Panc1 (cell line): Measurements from ENCODE around the gene MRPS23. TPM values are rescaled to one million over a fixed set of nuclear protein-coding genes. Genes with fewer than 3 reads are reported as not detected.

Experiments used
- ATAC-seq: fragments of 200-7000 bp; cut with Tn5 transposase; 2 replicates; pipeline ENCODE4 v1.9.1; 2020; ENCODE audit warnings: mild to moderate bottlenecking, moderate library complexity
- BruUV-seq: library from RNA; stranded (reverse); fragments of 400-500 nt; replicated peaks from 2 replicates; lab custom pipeline; 2021; lab: Mats Ljungman, UMichigan
- CTCF ChIA-PET: fragments of 300-600 bp; sonication (Branson Sonifier 250); formaldehyde crosslinking; loops from one replicate; lab custom pipeline; 2022; ENCODE audit warnings: antibody characterized with exemption; lab: Charles Lee
- POLR2A ChIA-PET: fragments of 300-600 bp; sonication (Branson Sonifier 250); formaldehyde crosslinking; loops from one replicate; lab custom pipeline; 2022; ENCODE audit warnings: antibody characterized with exemption; lab: Charles Lee
- DNase-seq: peaks from one replicate; pipeline ENCODE4 v3.0.0-alpha.2; 2010; ENCODE audit warnings: low read depth, low spot score
- H3K27ac ChIP-seq: 2 replicates; pipeline ENCODE4 v1.5.1; 2011; ENCODE audit warnings: mild to moderate bottlenecking, low read length, inconsistent platforms
- H3K27me3 ChIP-seq: fragments of 200-500 bp; sonication (Bioruptor generic); 2 replicates; pipeline ENCODE4 v1.6.0; 2014; ENCODE audit warnings: low read length, inconsistent platforms; ENCODE audit not compliant: control insufficient read depth, insufficient read depth
- H3K36me3 ChIP-seq: fragments of 200-500 bp; sonication (Bioruptor generic); 2 replicates; pipeline ENCODE4 v1.5.1; 2014; ENCODE audit warnings: inconsistent platforms, mild to moderate bottlenecking, low read length, moderate library complexity; ENCODE audit not compliant: control insufficient read depth, insufficient read depth
- H3K4me1 ChIP-seq: 2 replicates; pipeline ENCODE4 v1.5.1; 2011; ENCODE audit warnings: inconsistent platforms, mild to moderate bottlenecking, low read length, moderate library complexity; ENCODE audit not compliant: control insufficient read depth, insufficient read depth
- H3K4me3 ChIP-seq, 2 experiments: 2 replicates each; pipeline ENCODE4 v1.5.1; 2011 to 2012; ENCODE audit warnings: low read depth in 2 of 2, low read length in 2 of 2, mild to moderate bottlenecking in 2 of 2, inconsistent platforms in 1 of 2, moderate library complexity in 1 of 2
- H3K9me3 ChIP-seq: fragments of 200-500 bp; sonication (Bioruptor generic); 2 replicates; pipeline ENCODE4 v1.5.1; 2014; ENCODE audit warnings: low read depth, mild to moderate bottlenecking, inconsistent platforms, low read length, moderate library complexity; ENCODE audit not compliant: control insufficient read depth, insufficient read depth
- POLR2AphosphoS5 ChIP-seq: IDR thresholded peaks from 2 replicates; pipeline ENCODE4 v1.6.1; 2012; ENCODE audit warnings: mild to moderate bottlenecking, low read depth, low read length, moderate library complexity
- SIN3A ChIP-seq: IDR thresholded peaks from 2 replicates; pipeline ENCODE4 v1.6.1; 2012; ENCODE audit warnings: low read depth, mild to moderate bottlenecking, low read length, moderate library complexity, borderline replicate concordance; ENCODE audit not compliant: insufficient read depth
- TCF7L2 ChIP-seq: IDR thresholded peaks from 2 replicates; pipeline ENCODE4 v1.6.1; 2011; ENCODE audit warnings: mild to moderate bottlenecking, low read depth, low read length, inconsistent platforms
- in situ Hi-C: cut with HindIII; loops from 2 replicates; pipeline ENCODE4 v1.10.0; 2016; ENCODE audit warnings: low sequenced_read_pairs, low pct_unique_long_range_greater_than_20kb
- intact Hi-C: fragments of 100-400 bp; cut with micrococcal nuclease; formaldehyde crosslinking; loops from one replicate; pipeline ENCODE4 v1.10.0; 2022; ENCODE audit not compliant: unreplicated experiment
- total RNA-seq: library from RNA; stranded (reverse); gene quantifications from one replicate; pipeline ENCODE4 v1.2.1, GENCODE V29; 2021; ENCODE audit not compliant: unreplicated experiment
- TF ChIP-seq, protein P1 (sequence below), 2 experiments: IDR thresholded peaks; 2 replicates each; pipeline ENCODE4 v1.6.1; 2011 to 2012; ENCODE audit warnings: low read depth in 2 of 2, control low read depth in 1 of 2, low read length in 1 of 2, mild to moderate bottlenecking in 1 of 2, moderate library complexity in 1 of 2; ENCODE audit not compliant: insufficient read depth in 1 of 2
- TF ChIP-seq, protein P2 (sequence below): fragments of 450-650 bp; IDR thresholded peaks from 2 replicates; pipeline ENCODE4 v1.5.1; 2017; ENCODE audit warnings: mild to moderate bottlenecking

Gene MRPS23
- total RNA-seq, 1 experiment from 2014 or later: 85.4 TPM

DNA sequence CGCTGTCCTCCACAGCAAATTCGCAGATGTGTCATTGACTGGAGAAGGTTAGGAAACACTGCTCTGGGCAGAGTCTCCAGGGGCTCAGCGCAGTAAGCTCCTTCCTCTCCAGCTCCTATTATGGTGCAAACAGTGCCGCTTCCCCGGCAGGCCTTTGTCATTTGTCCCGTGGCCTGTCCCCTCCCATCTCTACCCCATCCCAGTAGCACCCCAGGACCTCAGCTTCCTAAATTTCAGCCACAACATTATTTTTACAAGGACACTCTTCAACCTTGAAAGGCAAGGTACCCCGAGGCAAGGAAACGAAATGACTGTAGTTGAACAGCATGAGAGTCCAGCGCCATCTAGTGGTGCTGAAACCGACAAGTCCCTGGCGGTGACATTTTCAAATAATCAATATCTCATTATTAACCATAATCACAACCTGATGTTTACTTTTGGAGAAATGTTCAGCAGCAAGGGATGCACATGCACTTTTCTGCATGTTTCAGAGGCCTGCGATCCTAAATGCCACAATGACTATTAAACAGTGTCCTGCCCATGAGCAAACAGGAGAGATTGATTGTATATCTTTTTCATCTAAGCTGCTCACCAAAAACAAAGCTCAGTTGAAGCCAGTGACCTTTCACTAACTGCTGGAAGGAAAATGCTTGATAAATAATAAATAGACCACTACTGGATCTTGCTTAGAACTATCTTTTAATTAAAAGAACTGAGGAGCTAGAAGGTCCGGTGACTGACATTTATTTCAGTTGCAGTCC lies 16.5 kb downstream of the MRPS23 start:
- in situ Hi-C loops: no loop called here
- Histone ChIP-seq H3K4me3 (no peak overlapping the region), H3K27me3 (no peaks in the 10 kb centered on the region), H3K36me3 (no peaks in the 10 kb centered on the region), H3K27ac (no peak overlapping the region), H3K9me3 (no peaks in the 10 kb centered on the region), H3K4me1 (peaks cover 8% of the 10 kb centered on the region)
- no peak for DNase-seq
- ATAC-seq: peak; percentile 61
- POLR2A ChIA-PET: interaction anchor here (0.6 kb wide), 2 partner anchors 8 to 429 kb away, joined by 5 to 10 read pairs; no protein-coding TSS in a partner anchor
- TF ChIP-seq, protein P1, sequence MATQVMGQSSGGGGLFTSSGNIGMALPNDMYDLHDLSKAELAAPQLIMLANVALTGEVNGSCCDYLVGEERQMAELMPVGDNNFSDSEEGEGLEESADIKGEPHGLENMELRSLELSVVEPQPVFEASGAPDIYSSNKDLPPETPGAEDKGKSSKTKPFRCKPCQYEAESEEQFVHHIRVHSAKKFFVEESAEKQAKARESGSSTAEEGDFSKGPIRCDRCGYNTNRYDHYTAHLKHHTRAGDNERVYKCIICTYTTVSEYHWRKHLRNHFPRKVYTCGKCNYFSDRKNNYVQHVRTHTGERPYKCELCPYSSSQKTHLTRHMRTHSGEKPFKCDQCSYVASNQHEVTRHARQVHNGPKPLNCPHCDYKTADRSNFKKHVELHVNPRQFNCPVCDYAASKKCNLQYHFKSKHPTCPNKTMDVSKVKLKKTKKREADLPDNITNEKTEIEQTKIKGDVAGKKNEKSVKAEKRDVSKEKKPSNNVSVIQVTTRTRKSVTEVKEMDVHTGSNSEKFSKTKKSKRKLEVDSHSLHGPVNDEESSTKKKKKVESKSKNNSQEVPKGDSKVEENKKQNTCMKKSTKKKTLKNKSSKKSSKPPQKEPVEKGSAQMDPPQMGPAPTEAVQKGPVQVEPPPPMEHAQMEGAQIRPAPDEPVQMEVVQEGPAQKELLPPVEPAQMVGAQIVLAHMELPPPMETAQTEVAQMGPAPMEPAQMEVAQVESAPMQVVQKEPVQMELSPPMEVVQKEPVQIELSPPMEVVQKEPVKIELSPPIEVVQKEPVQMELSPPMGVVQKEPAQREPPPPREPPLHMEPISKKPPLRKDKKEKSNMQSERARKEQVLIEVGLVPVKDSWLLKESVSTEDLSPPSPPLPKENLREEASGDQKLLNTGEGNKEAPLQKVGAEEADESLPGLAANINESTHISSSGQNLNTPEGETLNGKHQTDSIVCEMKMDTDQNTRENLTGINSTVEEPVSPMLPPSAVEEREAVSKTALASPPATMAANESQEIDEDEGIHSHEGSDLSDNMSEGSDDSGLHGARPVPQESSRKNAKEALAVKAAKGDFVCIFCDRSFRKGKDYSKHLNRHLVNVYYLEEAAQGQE (IDR thresholded peaks at IDR 0.05; ENCODE audit: insufficient read depth in 1 of 2, low read depth in 2 of 2, low read length in 1 of 2): no peak
- TF ChIP-seq POLR2AphosphoS5 (no peak), TCF7L2 (no peak), SIN3A (no peak)
- TF ChIP-seq, protein P2, sequence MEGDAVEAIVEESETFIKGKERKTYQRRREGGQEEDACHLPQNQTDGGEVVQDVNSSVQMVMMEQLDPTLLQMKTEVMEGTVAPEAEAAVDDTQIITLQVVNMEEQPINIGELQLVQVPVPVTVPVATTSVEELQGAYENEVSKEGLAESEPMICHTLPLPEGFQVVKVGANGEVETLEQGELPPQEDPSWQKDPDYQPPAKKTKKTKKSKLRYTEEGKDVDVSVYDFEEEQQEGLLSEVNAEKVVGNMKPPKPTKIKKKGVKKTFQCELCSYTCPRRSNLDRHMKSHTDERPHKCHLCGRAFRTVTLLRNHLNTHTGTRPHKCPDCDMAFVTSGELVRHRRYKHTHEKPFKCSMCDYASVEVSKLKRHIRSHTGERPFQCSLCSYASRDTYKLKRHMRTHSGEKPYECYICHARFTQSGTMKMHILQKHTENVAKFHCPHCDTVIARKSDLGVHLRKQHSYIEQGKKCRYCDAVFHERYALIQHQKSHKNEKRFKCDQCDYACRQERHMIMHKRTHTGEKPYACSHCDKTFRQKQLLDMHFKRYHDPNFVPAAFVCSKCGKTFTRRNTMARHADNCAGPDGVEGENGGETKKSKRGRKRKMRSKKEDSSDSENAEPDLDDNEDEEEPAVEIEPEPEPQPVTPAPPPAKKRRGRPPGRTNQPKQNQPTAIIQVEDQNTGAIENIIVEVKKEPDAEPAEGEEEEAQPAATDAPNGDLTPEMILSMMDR: peak; percentile 97
- CTCF ChIA-PET: interaction anchor here (0.6 to 1.2 kb wide), 10 partner anchors 18 to 703 kb away, joined by 3 to 5 read pairs (median 3); no protein-coding TSS in a partner anchor
- intact Hi-C loops: loop anchor here (2.0 to 10.0 kb wide), 3 partner anchors 61 to 703 kb away; no protein-coding TSS in a partner anchor
- no TSS peak for BruUV-seq

DNA sequence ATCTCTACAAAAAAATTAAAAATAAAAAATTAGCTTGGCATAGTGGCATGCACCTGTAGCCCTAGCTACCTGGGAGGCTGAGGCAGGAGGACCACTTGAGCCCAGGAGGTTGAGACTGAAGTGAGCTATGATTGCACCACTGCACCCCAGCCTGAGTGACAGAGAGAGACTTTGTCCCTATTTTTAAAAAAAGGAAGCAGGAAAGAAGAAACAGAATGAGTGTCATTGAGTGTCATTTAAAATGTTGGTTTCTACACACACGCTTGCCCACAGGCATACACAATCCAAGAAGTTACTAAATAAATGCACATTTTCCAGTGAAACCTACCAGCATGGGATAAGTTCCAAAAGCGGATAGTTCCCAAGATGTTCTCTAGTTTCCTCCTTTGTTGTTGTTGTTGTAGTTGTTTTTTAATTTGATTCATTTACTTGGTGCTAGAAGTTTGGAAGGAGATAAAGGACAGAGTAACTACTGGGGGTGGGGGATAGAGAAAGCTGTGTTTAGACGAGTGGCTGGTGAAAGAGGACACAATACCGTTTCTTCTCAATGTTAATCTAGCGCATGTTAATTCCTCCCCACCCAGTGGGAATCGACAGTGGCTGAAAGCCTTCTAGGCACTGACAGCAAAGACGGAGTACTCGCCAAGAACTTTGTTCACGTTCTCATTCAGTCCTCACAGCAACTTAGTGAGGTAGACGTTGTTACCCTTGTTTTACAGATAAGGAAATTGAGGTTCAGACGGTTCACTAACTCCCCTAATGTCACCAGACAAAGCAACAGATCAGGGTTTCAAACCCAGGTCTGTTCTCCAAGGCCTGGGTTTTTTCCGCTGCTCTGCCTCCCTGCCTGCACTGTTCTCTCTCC lies 17.3 kb downstream of the MRPS23 start:
- in situ Hi-C loops: no loop called here
- no peak overlapping the region for H3K4me3 ChIP-seq

More for the DNA sequence above, 17.3 kb downstream of the MRPS23 start:
- POLR2A ChIA-PET: interaction anchor here (0.6 kb wide), 2 partner anchors 7 to 428 kb away, joined by 5 to 10 read pairs; no protein-coding TSS in a partner anchor
- Histone ChIP-seq H3K27ac (no peak overlapping the region), H3K9me3 (no peaks in the 10 kb centered on the region), H3K4me1 (peaks cover 8% of the 10 kb centered on the region), H3K27me3 (no peaks in the 10 kb centered on the region), H3K36me3 (no peaks in the 10 kb centered on the region)
- intact Hi-C loops: loop anchor here (2.0 to 10.0 kb wide), 3 partner anchors 62 to 702 kb away; no protein-coding TSS in a partner anchor
- CTCF ChIA-PET: interaction anchor here (0.6 to 1.1 kb wide), 7 partner anchors 19 to 702 kb away, joined by 3 read pairs; no protein-coding TSS in a partner anchor
- no peak for DNase-seq
- no peak for ATAC-seq
- no peak for TF ChIP-seq TCF7L2
- TF ChIP-seq, protein P2: no peak
- TF ChIP-seq SIN3A: no peak
- TF ChIP-seq POLR2AphosphoS5: no peak
- TF ChIP-seq, protein P1 (IDR thresholded peaks at IDR 0.05; ENCODE audit: insufficient read depth in 1 of 2, low read depth in 2 of 2, low read length in 1 of 2): no peak
- no TSS peak for BruUV-seq
